GM18868 (cell line): ENCODE measurements around the gene TWIST2.

ENCODE experiments used
- ATAC-seq: cut with Tn5 transposase; IDR thresholded peaks from one replicate; pipeline ENCODE4 v1.9.1; 2021; ENCODE audit warnings: mild to moderate bottlenecking, moderate library complexity; ENCODE audit not compliant: unreplicated experiment

Gene TWIST2

GRCh38 chr2:238936162-238937052 lies 88.5 kb downstream of the TWIST2 start:
- no peak for ATAC-seq

- no peak for ATAC-seq
Observed at GRCh38 chr2:238938003-238938400, 90.1 kb downstream of the TWIST2 start.

GRCh38 chr2:238938401-238939055 lies 90.6 kb downstream of the TWIST2 start:
- no peak for ATAC-seq

- ATAC-seq, result no peak
Observed at GRCh38 chr2:238939074-238939473, 91.2 kb downstream of the TWIST2 start.

DNA sequence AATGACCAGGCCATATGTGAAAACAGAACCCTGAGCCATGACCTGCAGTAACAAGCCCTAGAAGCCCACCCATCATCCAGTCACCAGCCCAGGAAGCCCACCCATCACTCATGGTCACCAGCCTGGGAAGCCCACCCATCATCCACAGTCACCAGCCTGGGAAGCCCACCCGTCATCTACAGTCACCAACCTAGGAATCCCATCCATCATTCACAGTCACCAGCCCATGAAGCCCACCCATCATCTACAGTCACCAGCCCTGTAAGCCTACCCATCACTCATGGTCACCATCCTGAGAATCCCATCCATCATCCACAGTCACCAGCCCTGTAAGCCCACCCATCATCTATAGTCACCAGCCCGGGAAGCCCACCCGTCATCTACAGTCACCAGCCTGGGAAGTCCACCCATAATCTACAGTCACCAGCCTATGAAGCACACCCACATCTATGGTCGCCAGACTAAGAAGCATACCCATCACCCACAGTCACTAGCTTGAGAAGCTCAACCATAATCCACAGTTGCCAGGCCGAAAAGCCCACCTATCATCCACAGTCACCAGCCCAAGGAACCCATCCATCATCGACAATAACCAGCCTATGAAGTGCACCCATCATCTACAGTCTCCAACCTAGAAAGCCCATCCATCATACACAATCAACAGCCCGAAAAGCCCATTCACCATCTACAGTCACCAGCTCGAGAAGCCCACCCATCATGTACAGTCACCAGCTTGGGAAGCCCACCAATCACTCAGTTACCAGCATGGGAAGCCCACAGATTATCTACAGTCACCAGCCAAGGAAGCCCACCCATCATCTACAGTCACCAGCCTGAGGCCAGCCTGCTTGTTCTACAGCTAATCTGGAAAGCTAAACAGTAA lies 91.9 kb downstream of the TWIST2 start:
- ATAC-seq, result no peak

DNA sequence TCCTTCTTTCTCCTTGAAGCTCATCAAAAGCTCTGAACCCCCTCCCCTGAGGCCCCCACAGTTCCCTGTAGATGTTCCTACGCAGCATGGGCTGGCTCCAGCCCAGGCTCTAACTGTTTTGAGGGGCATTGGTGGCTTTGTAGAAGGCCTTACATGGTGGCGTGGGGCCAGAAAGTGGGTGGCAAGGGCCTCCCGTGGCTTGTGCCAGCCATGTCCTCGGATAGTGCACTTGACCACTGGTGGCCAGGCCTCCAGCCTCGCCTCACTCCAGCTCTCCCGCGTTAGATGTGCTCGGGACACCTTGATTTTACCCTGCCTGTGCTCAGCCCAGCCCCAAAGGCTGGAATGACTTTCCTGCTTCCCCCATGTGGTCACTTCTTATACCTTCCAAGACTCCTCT lies 92.9 kb downstream of the TWIST2 start:
- ATAC-seq, result no peak

DNA sequence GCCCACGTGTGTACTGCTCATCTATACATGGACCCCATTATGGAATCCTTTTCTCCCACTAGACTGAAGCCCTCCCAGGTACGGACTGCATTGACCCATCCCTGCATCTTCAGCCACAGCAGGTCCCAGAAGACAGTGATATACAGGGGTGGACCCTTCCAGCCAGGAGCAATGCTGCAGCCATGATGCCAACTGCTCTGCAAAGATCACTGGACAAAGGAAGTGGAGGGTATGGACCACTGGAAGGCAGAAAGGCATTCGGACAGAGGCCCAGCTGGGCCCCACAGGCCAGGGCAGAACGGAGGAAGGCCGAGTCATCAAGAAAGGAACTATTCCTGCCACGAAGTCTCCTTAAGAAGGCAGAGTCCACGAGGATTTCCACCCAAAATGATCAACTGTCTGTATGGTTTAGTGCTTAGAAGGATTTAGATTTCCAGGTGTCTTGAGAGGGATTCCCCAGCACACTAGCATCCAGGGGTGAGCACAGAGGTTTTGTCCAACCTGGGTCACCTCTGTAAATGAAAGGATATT lies 93.4 kb downstream of the TWIST2 start:
- no peak for ATAC-seq

DNA sequence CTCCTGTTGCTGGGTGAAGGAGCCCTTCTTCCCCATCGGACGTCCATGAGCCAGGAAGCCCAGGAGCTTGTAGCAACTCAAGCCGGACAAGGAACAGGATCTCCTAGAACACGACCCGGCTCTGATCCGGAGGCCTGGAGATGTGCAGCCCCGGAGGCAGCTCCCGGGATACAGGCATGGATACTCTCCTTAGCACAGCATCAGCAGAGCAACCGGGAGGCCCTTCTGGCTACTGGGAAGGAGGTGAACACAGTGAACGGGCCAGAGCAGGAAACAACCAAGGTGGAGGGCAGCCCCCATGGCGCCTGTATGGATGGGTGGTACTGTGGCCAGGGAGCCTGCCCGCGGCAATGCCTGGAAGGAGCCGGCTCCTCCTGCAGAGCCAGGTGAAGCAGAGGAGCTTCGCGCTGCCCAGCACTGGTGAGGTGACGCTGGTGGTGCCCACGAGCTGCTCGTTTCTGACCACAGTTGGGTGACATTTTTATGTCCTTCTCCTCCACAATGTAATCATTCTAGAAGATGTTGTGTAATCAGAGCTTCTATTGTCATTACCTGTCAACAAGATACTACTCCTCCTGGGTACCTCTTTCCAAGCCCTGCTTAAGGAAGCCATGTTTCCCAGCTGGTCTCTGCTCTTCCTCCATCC lies 94.3 kb downstream of the TWIST2 start:
- no peak for ATAC-seq

DNA sequence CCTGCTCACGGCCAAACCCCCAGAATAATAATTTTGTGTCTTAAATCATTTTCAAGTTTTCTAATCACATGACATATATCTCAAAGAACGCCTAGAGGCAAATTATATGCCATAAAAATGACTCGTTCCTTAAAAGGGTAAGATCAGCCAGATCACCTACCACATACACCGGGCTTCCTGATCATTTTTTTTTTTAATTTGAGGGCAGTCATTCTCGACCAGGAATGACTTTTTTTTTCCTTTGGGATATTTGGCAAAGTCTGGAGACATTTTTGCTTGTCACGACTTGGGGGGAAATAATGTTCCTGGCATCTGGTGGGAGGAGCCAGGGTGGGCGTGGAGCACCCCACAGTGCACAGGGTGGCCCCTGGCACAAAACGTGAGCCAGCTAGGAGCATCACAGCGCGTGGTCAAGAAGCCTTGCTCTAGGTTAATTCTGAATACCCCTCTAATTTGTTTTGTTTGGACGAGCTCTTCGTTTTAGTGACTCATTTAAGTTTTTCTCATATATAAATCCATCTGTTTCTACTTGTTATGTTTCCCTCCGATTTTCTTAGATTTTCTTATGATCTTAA lies 94.9 kb downstream of the TWIST2 start:
- no peak for ATAC-seq

DNA sequence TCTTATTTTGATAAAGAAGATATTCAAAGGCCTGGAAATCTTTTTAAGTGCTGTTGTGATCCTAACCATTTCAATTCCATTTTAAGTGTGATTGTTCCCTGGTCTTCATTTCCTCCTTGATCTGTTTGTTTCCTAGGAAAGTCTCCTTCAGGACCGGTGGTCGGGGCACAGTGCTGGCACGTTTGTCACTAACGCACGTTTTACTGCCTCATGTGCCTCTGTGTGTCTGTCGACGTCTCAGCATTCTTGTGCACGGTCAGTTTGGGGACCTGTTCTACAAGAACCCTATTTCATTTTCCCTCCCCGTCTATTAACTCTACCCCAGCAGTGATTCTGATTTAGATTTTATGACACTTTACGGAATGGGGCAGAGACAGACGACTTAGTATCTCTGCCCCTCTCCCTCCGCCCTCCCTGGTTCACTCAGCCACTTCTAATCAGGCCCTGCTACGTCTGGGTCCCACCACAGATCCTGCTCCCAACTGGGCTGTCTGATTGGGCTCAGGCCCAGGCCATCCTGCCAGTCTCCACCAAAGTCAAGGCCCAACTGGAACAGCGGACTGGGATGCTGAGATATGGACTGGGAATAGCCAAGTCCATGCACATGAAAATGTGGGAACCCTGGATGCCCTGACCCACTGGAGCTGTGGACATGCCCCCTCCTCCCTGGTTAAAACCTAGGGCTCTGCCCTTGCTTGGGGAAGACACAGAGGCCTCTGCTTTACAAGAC lies 95.6 kb downstream of the TWIST2 start:
- ATAC-seq, result no peak

DNA sequence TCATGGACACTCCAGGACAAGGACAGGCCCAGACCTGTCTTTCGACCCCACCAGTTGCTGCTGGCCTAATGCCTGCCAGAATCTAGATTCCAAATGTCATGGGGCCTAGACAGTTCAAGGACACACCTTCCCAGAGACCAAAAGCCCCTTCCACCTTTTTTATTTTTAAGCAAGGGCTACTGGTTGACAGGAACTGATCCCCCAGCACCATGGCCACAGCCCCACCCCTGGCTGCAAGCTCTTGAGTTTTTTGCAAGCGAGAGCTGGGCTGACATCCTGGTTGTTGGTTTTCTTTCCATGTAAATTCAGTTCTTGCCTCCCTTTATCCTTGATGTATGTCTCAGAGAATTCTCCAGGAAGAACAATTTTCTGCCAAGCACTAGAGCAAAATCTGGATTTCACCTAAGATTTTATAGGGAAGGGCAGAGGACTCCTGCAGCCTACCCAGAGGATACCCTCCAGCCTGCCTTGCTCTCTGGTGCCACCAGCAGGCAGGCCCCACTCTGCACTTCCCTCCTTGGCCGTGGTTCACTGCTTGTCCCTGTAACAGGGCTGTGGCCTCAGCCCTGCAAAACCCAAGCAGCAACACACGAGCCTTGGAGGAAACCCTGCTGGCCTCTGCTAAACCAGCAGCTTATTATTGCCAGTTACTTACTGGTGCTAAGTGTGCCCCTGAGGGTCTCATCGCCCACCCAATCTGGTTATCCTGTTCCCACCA lies 97.7 kb downstream of the TWIST2 start:
- ATAC-seq, result no peak

DNA sequence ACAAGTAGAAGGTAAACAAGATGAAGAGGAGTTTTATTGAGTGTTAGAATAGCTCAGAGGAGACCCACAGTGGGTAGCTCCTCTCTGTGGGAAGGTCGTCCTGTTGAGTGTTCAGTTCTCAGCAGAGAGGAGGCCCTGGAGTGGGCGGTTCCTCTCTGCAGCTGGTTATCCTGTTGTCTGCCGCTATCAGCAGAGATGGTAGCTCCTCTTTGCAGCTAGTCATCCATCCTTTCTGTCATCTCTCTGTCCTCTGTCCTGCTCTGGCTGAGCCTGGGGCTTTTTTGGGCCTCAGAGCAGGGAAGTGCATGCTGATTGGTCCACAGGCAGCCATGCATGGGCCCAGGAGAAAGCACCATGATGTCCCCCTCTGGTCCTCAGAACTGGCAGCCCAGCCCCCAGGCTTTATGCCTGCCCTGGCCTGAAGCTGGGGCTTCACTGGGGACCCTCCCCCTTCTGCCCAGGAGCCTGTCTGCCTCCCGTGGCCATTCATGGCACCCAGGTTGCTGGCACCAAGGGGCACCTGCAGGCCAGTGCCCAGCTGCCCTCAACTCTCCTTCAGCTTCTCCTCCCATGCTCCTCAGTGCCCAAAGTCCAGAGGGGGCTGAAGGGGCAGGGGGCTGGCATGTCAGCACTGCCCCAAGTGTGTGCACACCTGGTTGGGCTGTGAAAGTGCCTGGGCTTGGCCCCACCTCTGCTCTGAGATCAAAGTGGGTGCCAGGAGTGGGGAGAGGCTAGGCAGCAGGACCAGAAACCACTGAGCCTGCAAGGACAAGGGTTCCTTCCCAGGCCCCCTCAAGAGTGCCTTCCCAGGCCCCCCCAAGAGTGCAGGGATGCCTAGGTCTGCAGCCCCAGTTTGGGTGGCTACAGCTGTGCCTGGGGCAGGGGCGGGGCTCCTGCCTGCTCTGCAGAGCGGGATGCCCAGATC lies 98.7 kb downstream of the TWIST2 start:
- ATAC-seq, result no peak

DNA sequence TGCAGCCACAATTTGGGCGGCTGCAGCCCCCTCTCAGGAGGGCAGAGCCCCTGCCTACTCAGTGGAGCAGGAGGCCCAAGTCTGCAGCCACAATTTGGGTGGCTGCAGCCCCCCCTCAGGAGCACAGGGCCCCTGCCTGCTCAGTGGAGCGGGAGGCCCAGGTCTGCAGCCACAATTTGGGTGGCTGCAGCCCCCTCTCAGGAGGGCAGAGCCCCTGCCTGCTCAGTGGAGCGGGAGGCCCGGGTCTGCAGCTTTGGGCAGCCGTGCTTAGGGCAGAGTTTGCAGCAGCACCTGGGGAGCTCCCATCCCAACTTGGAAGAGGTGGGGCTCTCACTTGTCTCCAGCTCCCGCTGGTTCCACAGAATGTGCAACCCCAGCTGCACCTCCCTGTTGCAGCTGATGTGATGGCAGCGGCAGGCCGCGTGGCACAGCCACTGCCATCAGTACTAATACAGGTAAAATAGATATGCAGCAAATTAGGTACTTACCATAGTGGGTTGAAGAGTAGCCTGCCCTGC lies 99.4 kb downstream of the TWIST2 start:
- no peak for ATAC-seq

GRCh38 chr2:238947920-238948710 lies 100.2 kb downstream of the TWIST2 start:
- no peak for ATAC-seq

GRCh38 chr2:238948765-238949641 lies 101.1 kb downstream of the TWIST2 start:
- no peak for ATAC-seq
